IMR-90 (cell line): ENCODE data around the gene KRT35. TPM values are rescaled to one million over a fixed set of nuclear protein-coding genes. Genes with fewer than 3 reads are reported as not detected.

Experiments used
- ATAC-seq: fragments of 200-7000 bp; cut with Tn5 transposase; 2 replicates; pipeline ENCODE4 v1.9.1; 2020; ENCODE audit warnings: low read depth, mild to moderate bottlenecking, moderate library complexity
- BruUV-seq: library from RNA; stranded (reverse); fragments of 400-500 nt; replicated peaks from 2 replicates; lab custom pipeline; 2021; lab: Mats Ljungman, UMichigan
- CTCF ChIA-PET: fragments of 300-600 bp; formaldehyde crosslinking; extraction: SDS; loops from one replicate; lab custom pipeline; 2021; ENCODE audit warnings: antibody characterized with exemption; lab: Yijun Ruan, JAX
- POLR2A ChIA-PET: fragments of 300-600 bp; sonication (Branson Sonifier 250); formaldehyde crosslinking; loops from one replicate; lab custom pipeline; 2022; ENCODE audit warnings: antibody characterized with exemption; ENCODE audit not compliant: unreplicated experiment; lab: Charles Lee
- DNase-seq: peaks from one replicate; pipeline ENCODE4 v3.0.0; 2013
- H2AFZ ChIP-seq: replicated peaks from 2 replicates; pipeline ENCODE3; 2013; ENCODE audit warnings: low read length, mild to moderate bottlenecking; ENCODE audit not compliant: poor library complexity
- H2AK5ac ChIP-seq: 2 replicates; pipeline ENCODE4 v1.6.1; 2013; ENCODE audit warnings: low read depth, low read length, inconsistent platforms
- H2AK9ac ChIP-seq: replicated peaks from 2 replicates; pipeline ENCODE3; 2013; ENCODE audit warnings: mild to moderate bottlenecking, low read depth, low read length, moderate library complexity; ENCODE audit not compliant: poor library complexity
- H2BK120ac ChIP-seq: 2 replicates; pipeline ENCODE4 v1.6.1; 2013; ENCODE audit warnings: low read depth, low read length, inconsistent platforms
- H2BK15ac ChIP-seq: 3 replicates; pipeline ENCODE4 v1.6.1; 2013; ENCODE audit warnings: low read depth, low read length, inconsistent platforms
- H2BK20ac ChIP-seq: 2 replicates; pipeline ENCODE4 v1.6.1; 2013; ENCODE audit warnings: low read depth, mild to moderate bottlenecking, inconsistent platforms, low read length, moderate library complexity
- H2BK5ac ChIP-seq: 2 replicates; pipeline ENCODE4 v1.6.1; 2013; ENCODE audit warnings: mild to moderate bottlenecking, low read depth, low read length, inconsistent platforms; ENCODE audit not compliant: poor library complexity, severe bottlenecking
- H3K14ac ChIP-seq: replicated peaks from 2 replicates; pipeline ENCODE4 v1.6.1; 2013; ENCODE audit warnings: low read depth, low read length, inconsistent platforms
- H3K18ac ChIP-seq: 2 replicates; pipeline ENCODE4 v1.6.1; 2013; ENCODE audit warnings: low read depth, low read length, control low read depth
- H3K23ac ChIP-seq: 2 replicates; pipeline ENCODE4 v1.6.1; 2013; ENCODE audit warnings: low read depth, low read length, inconsistent platforms
- H3K27ac ChIP-seq: 2 replicates; pipeline ENCODE4 v1.5.1; 2013; ENCODE audit warnings: mild to moderate bottlenecking, control low read depth, low read length; ENCODE audit not compliant: insufficient read depth
- H3K27me3 ChIP-seq: 2 replicates; pipeline ENCODE4 v1.6.1; 2013; ENCODE audit warnings: low read length; ENCODE audit not compliant: control insufficient read depth, insufficient read depth
- H3K36me3 ChIP-seq: 2 replicates; pipeline ENCODE4 v1.6.1; 2013; ENCODE audit warnings: low read length, mixed read lengths; ENCODE audit not compliant: control insufficient read depth, insufficient read depth
- H3K4ac ChIP-seq: 2 replicates; pipeline ENCODE4 v1.6.1; 2013; ENCODE audit warnings: low read depth, low read length, inconsistent platforms
- H3K4me1 ChIP-seq: 2 replicates; pipeline ENCODE4 v1.6.1; 2013; ENCODE audit warnings: low read length, mixed read lengths; ENCODE audit not compliant: control insufficient read depth, insufficient read depth
- H3K4me2 ChIP-seq: 2 replicates; pipeline ENCODE4 v1.6.1; 2013; ENCODE audit warnings: low read depth, mild to moderate bottlenecking, control low read depth, low read length, moderate library complexity
- H3K4me3 ChIP-seq: 2 replicates; pipeline ENCODE4 v1.5.1; 2013; ENCODE audit warnings: low read depth, mild to moderate bottlenecking, control low read depth, low read length, moderate library complexity; ENCODE audit not compliant: insufficient read depth
- H3K56ac ChIP-seq: 2 replicates; pipeline ENCODE4 v1.6.1; 2013; ENCODE audit warnings: low read length, inconsistent platforms; ENCODE audit not compliant: insufficient read depth; ENCODE audit errors: extremely low read depth
- H3K79me1 ChIP-seq, 2 experiments: 2 replicates each; pipeline ENCODE4 v1.6.1; 2013; ENCODE audit warnings: low read length in 2 of 2, inconsistent platforms in 1 of 2, low read depth in 1 of 2
- H3K9ac ChIP-seq: 2 replicates; pipeline ENCODE4 v1.6.1; 2013; ENCODE audit warnings: low read depth, low read length, control low read depth
- H3K9me1 ChIP-seq: 2 replicates; pipeline ENCODE4 v1.6.1; 2013; ENCODE audit warnings: low read length, inconsistent platforms; ENCODE audit not compliant: insufficient read depth
- H3K9me3 ChIP-seq: 2 replicates; pipeline ENCODE4 v1.6.1; 2013; ENCODE audit warnings: low read length; ENCODE audit not compliant: control insufficient read depth, insufficient read depth
- H4K20me1 ChIP-seq: 2 replicates; pipeline ENCODE4 v1.6.1; 2013; ENCODE audit warnings: low read length, inconsistent platforms; ENCODE audit not compliant: insufficient read depth
- H4K5ac ChIP-seq: 2 replicates; pipeline ENCODE4 v1.6.1; 2013; ENCODE audit warnings: mild to moderate bottlenecking, low read depth, low read length, control low read depth
- H4K8ac ChIP-seq, 2 experiments: 2 replicates each; pipeline ENCODE4 v1.6.1; 2013; ENCODE audit warnings: low read depth in 2 of 2, low read length in 2 of 2, control low read depth in 1 of 2, inconsistent platforms in 1 of 2
- H4K91ac ChIP-seq: 2 replicates; pipeline ENCODE4 v1.6.1; 2013; ENCODE audit warnings: low read depth, low read length, inconsistent platforms; ENCODE audit not compliant: insufficient read depth
- CHD1 ChIP-seq: IDR thresholded peaks from 2 replicates; pipeline ENCODE4 v1.6.1; 2012; ENCODE audit warnings: low read depth, low read length, improper control_type of control experiment
- WGBS, 2 experiments: methylation state at CpG; one replicate each; pipeline versions ENCODE4 v1.1.5 to v1.1.7; 2013; ENCODE audit warnings: missing lambda C conversion rate in 2 of 2; ENCODE audit not compliant: insufficient read length in 1 of 2; ENCODE audit errors: extremely low coverage in 2 of 2; 5-methylcytosine and 5-hydroxymethylcytosine counted together
- dilution Hi-C: fragments of 300-500 bp; cut with HindIII; formaldehyde crosslinking; loops from one replicate; pipeline ENCODE4 v1.14.3; 2018; ENCODE audit warnings: low sequenced_read_pairs; ENCODE audit not compliant: unreplicated experiment
- in situ Hi-C: fragments of 300-500 bp; cut with MboI; formaldehyde crosslinking; loops from 3 replicates; pipeline ENCODE4 v1.14.3; 2019; ENCODE audit warnings: low sequenced_read_pairs, inconsistent platforms, mixed read lengths
- intact Hi-C: fragments of 100-400 bp; cut with micrococcal nuclease; formaldehyde crosslinking; loops from 2 replicates; pipeline ENCODE4 v1.10.0; 2022
- polyA plus RNA-seq, 3 experiments: library from polyadenylated mRNA; depleted of rRNA; stranded (reverse); fragments of >200 nt; gene quantifications; 2 replicates each; pipeline ENCODE4 v1.2.3, GENCODE V29; 2012; ENCODE audit warnings: low replicate concordance in 1 of 3
- total RNA-seq: library from RNA; depleted of rRNA; stranded (reverse); fragments of >200 nt; gene quantifications from 2 replicates; pipeline ENCODE4 v1.2.3, GENCODE V29; 2012
- TF ChIP-seq, protein P1 (sequence below): fragments of 150-350 bp; IDR thresholded peaks from 2 replicates; pipeline ENCODE4 v1.6.1; 2016; ENCODE audit warnings: low read depth, mild to moderate bottlenecking, low read length, moderate library complexity, borderline replicate concordance

KRT35 gene
- total and polyA plus RNA-seq, 2 of the 4 experiments (the other 2 are of a cell fraction), result not detected

DNA sequence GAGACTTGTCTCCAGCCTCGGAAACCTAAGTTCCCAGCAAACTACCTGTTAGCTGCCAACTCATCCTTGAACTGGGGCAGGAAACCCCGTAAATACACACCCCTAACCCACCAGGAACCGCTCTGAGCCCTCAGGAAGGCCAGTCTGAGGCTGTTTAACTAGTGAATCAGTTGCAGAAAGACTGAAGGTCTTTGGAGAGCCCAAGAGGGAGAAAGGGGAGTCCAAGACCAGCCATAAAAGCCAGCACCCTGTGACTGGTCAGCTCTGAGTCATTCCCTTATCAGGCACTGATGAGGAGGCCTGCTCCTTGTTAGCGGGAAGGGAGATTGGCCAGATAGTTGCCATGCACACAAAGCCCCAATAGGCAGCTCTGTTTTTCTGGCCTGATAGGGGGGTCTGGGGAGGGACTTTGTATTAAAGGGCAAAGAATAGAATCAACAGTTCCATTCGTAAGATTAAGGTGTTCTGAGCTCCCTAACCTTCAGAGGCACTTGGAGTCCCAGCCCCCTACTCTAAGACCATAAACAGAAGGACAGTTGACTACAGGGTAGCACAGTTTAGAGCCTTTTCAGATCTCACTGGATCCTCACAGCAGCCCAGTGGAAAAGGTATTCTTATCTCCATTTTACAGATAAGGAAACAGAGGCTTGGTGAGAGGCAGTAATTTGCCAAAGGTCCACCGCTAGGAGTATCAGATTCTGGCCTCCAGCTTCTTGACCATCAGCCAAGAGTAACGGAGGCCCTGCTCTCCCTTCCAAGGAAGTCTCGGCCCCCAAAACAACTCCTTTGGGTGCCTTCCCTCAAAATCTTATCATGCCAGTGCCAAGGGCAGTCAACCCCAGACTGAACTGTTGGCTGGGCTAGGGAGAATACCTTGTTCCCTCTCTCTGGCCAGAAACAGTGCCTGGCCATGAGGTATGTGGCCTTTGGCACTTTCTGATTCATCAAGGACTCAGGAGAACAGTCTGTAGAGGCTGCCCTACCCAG is 49.4 kb upstream of the KRT35 start (continued):
- TF ChIP-seq, protein P1, sequence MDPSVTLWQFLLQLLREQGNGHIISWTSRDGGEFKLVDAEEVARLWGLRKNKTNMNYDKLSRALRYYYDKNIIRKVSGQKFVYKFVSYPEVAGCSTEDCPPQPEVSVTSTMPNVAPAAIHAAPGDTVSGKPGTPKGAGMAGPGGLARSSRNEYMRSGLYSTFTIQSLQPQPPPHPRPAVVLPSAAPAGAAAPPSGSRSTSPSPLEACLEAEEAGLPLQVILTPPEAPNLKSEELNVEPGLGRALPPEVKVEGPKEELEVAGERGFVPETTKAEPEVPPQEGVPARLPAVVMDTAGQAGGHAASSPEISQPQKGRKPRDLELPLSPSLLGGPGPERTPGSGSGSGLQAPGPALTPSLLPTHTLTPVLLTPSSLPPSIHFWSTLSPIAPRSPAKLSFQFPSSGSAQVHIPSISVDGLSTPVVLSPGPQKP, result no peak

DNA sequence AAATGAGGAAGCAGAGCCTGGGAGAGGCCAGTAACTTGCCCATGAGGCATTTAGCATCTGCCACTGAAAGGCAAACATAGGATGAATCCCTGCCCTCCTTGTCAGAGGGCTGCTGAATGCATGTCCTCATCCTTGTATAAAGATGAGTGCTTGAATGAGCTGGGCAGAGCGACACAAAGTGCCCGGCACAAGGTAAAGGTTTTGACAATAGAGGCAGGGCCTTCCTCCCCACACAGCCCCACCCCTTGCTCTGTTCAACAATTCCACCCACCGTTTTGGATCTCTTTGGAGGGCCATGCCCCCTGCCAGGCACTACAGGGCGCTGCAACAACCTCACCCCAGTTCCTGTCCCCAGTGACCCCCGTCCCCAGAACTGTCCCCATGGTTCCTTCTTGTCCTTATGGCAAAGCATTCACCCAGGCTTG is 48.6 kb upstream of the KRT35 start:
- H3K4me3 ChIP-seq, result no peak overlapping the region
- no peak overlapping the region for H3K4me2 ChIP-seq
- no TSS peak for BruUV-seq
- peak overlapping the region in 1 of 2 experiments; percentile 84; a peak in 2 of 4 replicates for H4K8ac ChIP-seq
- in situ Hi-C loops (no loop called here), intact Hi-C loops (no loop called here), dilution Hi-C loops (no loop called here)
- peak overlapping the region; percentile 57; the same call in 1 of the 2 replicates for H4K91ac ChIP-seq
- peak overlapping the region; percentile 22 for H2BK5ac ChIP-seq
- peak overlapping the region; percentile 86 for H2AK9ac ChIP-seq
- H2AFZ ChIP-seq, result peak overlapping the region; percentile 83
- H3K79me1 ChIP-seq, result no peaks in the 10 kb centered on the region
- DNase-seq, result no peak
- H3K4me1 ChIP-seq, result peaks cover 11% of the 10 kb centered on the region
- WGBS, 2 experiments, result no CpG with 5 or more reads among the region's 5 CpGs
- H3K18ac ChIP-seq, result no peak overlapping the region
- H3K36me3 ChIP-seq, result no peaks in the 10 kb centered on the region
- ChIA-PET POLR2A (no interaction called here), CTCF (interaction anchor here (0.7 to 1.6 kb wide), 3 partner anchors 8 to 151 kb away, joined by 3 to 5 read pairs (median 3); no protein-coding TSS in a partner anchor)
- TF ChIP-seq CHD1, result no peak
- H3K27me3 ChIP-seq, result peaks cover 2% of the 10 kb centered on the region; the same call in 1 of the 2 replicates
- H3K9me3 ChIP-seq, result no peaks in the 10 kb centered on the region
- H3K23ac ChIP-seq, result no peak overlapping the region
- no peak for ATAC-seq
- H3K14ac ChIP-seq, result no peak overlapping the region
- H3K9me1 ChIP-seq, result peaks cover 17% of the 10 kb centered on the region
- no peak overlapping the region for H4K5ac ChIP-seq
- peak overlapping the region; percentile 75 for H2AK5ac ChIP-seq
- no peak overlapping the region for H3K9ac ChIP-seq
- peak overlapping the region; percentile 60; the same call in 1 of the 2 replicates for H3K4ac ChIP-seq
- H3K56ac ChIP-seq, result no peak overlapping the region
- H4K20me1 ChIP-seq, result no peaks in the 10 kb centered on the region
- peak overlapping the region; percentile 67 for H2BK120ac ChIP-seq
- H2BK20ac ChIP-seq, result peak overlapping the region; percentile 78
- no peak overlapping the region for H3K27ac ChIP-seq
- peak overlapping the region; percentile 54; the same call in 1 of the 3 replicates for H2BK15ac ChIP-seq
